Neural cell (in vitro differentiated cells): ENCODE data around the gene PUM2. TPM values are rescaled to one million over a fixed set of nuclear protein-coding genes. Genes with fewer than 3 reads are reported as not detected.

Source experiments
- H2AFZ ChIP-seq: fragments of 200-600, 300-800 bp; sonication (generic), shearing (Covaris generic); 2 replicates; pipeline ENCODE4 v1.6.0; 2014; ENCODE audit warnings: low read depth, mild to moderate bottlenecking, antibody characterized with exemption, low read length, moderate library complexity
- H3F3A ChIP-seq: fragments of 200-600 bp; shearing (Covaris generic); 2 replicates; pipeline ENCODE4 v1.6.1; 2016; ENCODE audit warnings: mild to moderate bottlenecking, moderate library complexity, mixed read lengths, antibody characterized with exemption, low read length; ENCODE audit not compliant: insufficient read depth, poor library complexity, severe bottlenecking
- H3K27ac ChIP-seq: fragments of 200-600, 300-800 bp; sonication (generic), shearing (Covaris generic); 2 replicates; pipeline ENCODE4 v1.5.1; 2014; ENCODE audit warnings: mild to moderate bottlenecking, low read length, moderate library complexity
- H3K27me3 ChIP-seq: fragments of 300-800, 200-600 bp; sonication (generic), shearing (Covaris generic); 2 replicates; pipeline ENCODE4 v1.6.0; 2014; ENCODE audit warnings: mild to moderate bottlenecking, low read depth, low read length, moderate library complexity; ENCODE audit not compliant: insufficient read depth
- H3K36me3 ChIP-seq: fragments of 300-800, 200-600 bp; sonication (generic), shearing (Covaris generic); 2 replicates; pipeline ENCODE4 v1.5.1; 2014; ENCODE audit warnings: mild to moderate bottlenecking, antibody characterized with exemption, low read length, moderate library complexity; ENCODE audit not compliant: insufficient read depth
- H3K4me2 ChIP-seq: fragments of 300-800, 200-600 bp; sonication (generic), shearing (Covaris generic); 2 replicates; pipeline ENCODE4 v1.6.0; 2014; ENCODE audit warnings: mild to moderate bottlenecking, low read length
- H3K4me3 ChIP-seq: fragments of 300-800, 200-600 bp; sonication (generic), shearing (Covaris generic); 2 replicates; pipeline ENCODE4 v1.5.1; 2014; ENCODE audit warnings: mild to moderate bottlenecking, low read length, moderate library complexity
- H3K79me2 ChIP-seq: fragments of 200-600 bp; shearing (Covaris generic); replicated peaks from 2 replicates; pipeline ENCODE4 v1.6.0; 2014; ENCODE audit warnings: mild to moderate bottlenecking, low read length, moderate library complexity; ENCODE audit not compliant: insufficient read depth
- H3K9ac ChIP-seq: fragments of 300-800, 200-600 bp; sonication (generic), shearing (Covaris generic); 2 replicates; pipeline ENCODE4 v1.6.1; 2016; ENCODE audit warnings: mild to moderate bottlenecking, low read length, mixed read lengths
- H3K9me2 ChIP-seq: fragments of 200-600 bp; shearing (Covaris generic); 2 replicates; pipeline ENCODE4 v1.6.1; 2016; ENCODE audit warnings: mild to moderate bottlenecking, low read length, mixed read lengths; ENCODE audit not compliant: insufficient read depth
- H3K9me3 ChIP-seq: fragments of 200-600, 300-800 bp; sonication (generic), shearing (Covaris generic); 2 replicates; pipeline ENCODE4 v1.6.1; 2016; ENCODE audit warnings: mild to moderate bottlenecking, mixed run types, low read length, moderate library complexity, mixed read lengths
- H4K20me1 ChIP-seq: fragments of 200-600 bp; shearing (Covaris generic); 2 replicates; pipeline ENCODE4 v1.6.1; 2016; ENCODE audit warnings: mild to moderate bottlenecking, mixed run types; ENCODE audit not compliant: insufficient read depth
- EP300 ChIP-seq: fragments of 450-650 bp; conservative IDR thresholded peaks from 2 replicates; pipeline ENCODE4 v1.6.1; 2014; ENCODE audit warnings: antibody characterized with exemption, mild to moderate bottlenecking, moderate library complexity; ENCODE audit not compliant: poor library complexity, severe bottlenecking
- EZH2 ChIP-seq: fragments of 200-600, 300-800 bp; shearing (Covaris generic), sonication (generic); IDR thresholded peaks from 2 replicates; pipeline ENCODE4 v1.6.1; 2014; ENCODE audit warnings: antibody characterized with exemption, low read length, borderline replicate concordance, mild to moderate bottlenecking; ENCODE audit not compliant: insufficient read depth, poor library complexity, severe bottlenecking
- MXI1 ChIP-seq: fragments of 450-650 bp; conservative IDR thresholded peaks from 2 replicates; pipeline ENCODE4 v1.6.1; 2014; ENCODE audit warnings: antibody characterized with exemption, mild to moderate bottlenecking; ENCODE audit not compliant: poor library complexity, severe bottlenecking
- POLR2AphosphoS5 ChIP-seq: IDR thresholded peaks from 2 replicates; pipeline ENCODE4 v1.6.1; 2012
- RAD21 ChIP-seq: fragments of 450-650 bp; conservative IDR thresholded peaks from 2 replicates; pipeline ENCODE4 v1.6.1; 2014; ENCODE audit warnings: antibody characterized with exemption, mild to moderate bottlenecking, moderate library complexity
- REST ChIP-seq: IDR thresholded peaks from 2 replicates; pipeline ENCODE4 v1.6.1; 2012; ENCODE audit warnings: borderline replicate concordance
- SMC3 ChIP-seq: fragments of 450-650 bp; conservative IDR thresholded peaks from 2 replicates; pipeline ENCODE4 v1.6.1; 2014; ENCODE audit warnings: antibody characterized with exemption, mild to moderate bottlenecking, moderate library complexity; ENCODE audit not compliant: poor library complexity
- polyA plus RNA-seq: library from polyadenylated mRNA; depleted of rRNA; stranded (reverse); fragments of >200 nt; gene quantifications from 2 replicates; pipeline ENCODE4 v1.2.3, GENCODE V29; 2014
- TF ChIP-seq, protein P1 (sequence below): fragments of 450-650 bp; IDR thresholded peaks from 2 replicates; pipeline ENCODE4 v1.5.1; 2014; ENCODE audit warnings: antibody characterized with exemption, mild to moderate bottlenecking, moderate library complexity; ENCODE audit not compliant: poor library complexity, severe bottlenecking

PUM2 gene
- polyA plus RNA-seq, 1 donor from 2014 or later = 37.0 TPM

DNA sequence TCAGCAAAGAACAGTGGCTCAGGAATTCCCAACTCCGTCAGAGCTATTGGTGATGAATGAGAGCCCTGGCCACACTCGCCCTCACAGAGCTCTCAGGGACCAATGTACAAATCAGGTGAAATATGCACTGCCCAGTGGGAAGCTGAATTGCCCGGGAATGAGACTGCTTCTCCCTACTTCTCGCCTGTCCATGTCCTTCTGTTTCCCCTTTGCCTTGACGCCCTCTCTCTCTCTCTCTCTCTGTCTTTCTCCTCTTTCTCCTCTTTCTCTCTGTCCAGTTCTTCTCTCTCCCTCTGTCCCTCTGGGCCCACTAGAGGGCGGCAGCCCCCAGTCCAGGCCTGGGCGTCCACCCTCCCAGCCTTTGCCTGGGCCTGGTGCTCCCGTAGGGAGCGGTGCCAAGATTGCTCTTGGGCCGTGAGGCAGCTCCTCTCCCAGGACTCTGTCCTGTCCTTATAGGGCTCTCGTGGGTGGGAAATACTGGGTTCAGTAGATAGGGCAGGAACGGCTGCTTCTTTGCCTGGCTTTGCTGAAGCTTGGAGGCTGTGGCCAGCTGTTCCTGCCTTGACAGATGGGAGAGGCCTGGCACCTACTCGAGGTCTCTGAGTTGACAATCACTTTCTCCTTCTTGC, 28.4 kb upstream of the PUM2 start:
- Histone ChIP-seq H4K20me1 (no peaks in the 10 kb centered on the region), H3K9ac (no peak overlapping the region), H3K36me3 (no peaks in the 10 kb centered on the region), H3K9me2 (no peaks in the 10 kb centered on the region), H3K4me3 (no peak overlapping the region), H3K79me2 (no peaks in the 10 kb centered on the region), H3F3A (no peaks in the 10 kb centered on the region), H3K4me2 (no peak overlapping the region), H3K9me3 (no peaks in the 10 kb centered on the region), H3K27me3 (no peaks in the 10 kb centered on the region), H2AFZ (no peak overlapping the region), H3K27ac (no peak overlapping the region)
- TF ChIP-seq RAD21 (no peak), MXI1 (no peak), EP300 (no peak), EZH2 (no peak), REST (no peak), POLR2AphosphoS5 (no peak)
- TF ChIP-seq, protein P1, sequence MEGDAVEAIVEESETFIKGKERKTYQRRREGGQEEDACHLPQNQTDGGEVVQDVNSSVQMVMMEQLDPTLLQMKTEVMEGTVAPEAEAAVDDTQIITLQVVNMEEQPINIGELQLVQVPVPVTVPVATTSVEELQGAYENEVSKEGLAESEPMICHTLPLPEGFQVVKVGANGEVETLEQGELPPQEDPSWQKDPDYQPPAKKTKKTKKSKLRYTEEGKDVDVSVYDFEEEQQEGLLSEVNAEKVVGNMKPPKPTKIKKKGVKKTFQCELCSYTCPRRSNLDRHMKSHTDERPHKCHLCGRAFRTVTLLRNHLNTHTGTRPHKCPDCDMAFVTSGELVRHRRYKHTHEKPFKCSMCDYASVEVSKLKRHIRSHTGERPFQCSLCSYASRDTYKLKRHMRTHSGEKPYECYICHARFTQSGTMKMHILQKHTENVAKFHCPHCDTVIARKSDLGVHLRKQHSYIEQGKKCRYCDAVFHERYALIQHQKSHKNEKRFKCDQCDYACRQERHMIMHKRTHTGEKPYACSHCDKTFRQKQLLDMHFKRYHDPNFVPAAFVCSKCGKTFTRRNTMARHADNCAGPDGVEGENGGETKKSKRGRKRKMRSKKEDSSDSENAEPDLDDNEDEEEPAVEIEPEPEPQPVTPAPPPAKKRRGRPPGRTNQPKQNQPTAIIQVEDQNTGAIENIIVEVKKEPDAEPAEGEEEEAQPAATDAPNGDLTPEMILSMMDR = peak; percentile 14

DNA sequence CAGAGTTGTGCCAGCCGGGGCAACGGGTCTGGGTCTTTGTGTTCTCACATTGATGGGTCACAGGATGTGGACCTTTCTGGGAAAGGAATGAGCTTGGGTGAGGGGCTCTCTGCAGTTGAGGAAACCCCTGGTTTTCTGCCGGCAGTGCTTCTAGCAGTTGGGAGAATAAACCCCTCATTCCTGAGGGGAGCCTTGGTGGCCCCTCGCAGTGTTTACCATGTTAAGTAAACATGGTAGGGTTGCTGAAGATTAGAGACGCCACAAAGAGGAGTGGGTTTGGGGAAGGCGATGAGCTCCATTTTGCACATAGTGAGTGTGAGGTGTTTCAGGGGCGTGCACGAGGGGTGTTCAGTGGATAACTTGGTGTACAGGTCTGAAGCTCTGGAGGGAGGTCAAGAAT, 27.7 kb upstream of the PUM2 start:
- TF ChIP-seq, protein P1 = no peak
- TF ChIP-seq SMC3 (no peak), EZH2 (no peak), EP300 (no peak), REST (no peak), POLR2AphosphoS5 (no peak)
- Histone ChIP-seq H3F3A (no peaks in the 10 kb centered on the region), H3K4me2 (no peak overlapping the region), H3K9me3 (no peaks in the 10 kb centered on the region), H3K27me3 (no peaks in the 10 kb centered on the region), H3K27ac (no peak overlapping the region), H3K79me2 (no peaks in the 10 kb centered on the region), H3K4me3 (no peak overlapping the region), H3K36me3 (no peaks in the 10 kb centered on the region), H2AFZ (no peak overlapping the region), H3K9ac (no peak overlapping the region), H4K20me1 (no peaks in the 10 kb centered on the region), H3K9me2 (no peaks in the 10 kb centered on the region)
